Right hindlimb (tissue), 1 donor: Measurements from ENCODE around the gene DGKD.

Experiments used
- DNase-seq: peaks from one replicate; pipeline ENCODE4 v3.0.0-alpha.2; 2018

Gene DGKD

DNA sequence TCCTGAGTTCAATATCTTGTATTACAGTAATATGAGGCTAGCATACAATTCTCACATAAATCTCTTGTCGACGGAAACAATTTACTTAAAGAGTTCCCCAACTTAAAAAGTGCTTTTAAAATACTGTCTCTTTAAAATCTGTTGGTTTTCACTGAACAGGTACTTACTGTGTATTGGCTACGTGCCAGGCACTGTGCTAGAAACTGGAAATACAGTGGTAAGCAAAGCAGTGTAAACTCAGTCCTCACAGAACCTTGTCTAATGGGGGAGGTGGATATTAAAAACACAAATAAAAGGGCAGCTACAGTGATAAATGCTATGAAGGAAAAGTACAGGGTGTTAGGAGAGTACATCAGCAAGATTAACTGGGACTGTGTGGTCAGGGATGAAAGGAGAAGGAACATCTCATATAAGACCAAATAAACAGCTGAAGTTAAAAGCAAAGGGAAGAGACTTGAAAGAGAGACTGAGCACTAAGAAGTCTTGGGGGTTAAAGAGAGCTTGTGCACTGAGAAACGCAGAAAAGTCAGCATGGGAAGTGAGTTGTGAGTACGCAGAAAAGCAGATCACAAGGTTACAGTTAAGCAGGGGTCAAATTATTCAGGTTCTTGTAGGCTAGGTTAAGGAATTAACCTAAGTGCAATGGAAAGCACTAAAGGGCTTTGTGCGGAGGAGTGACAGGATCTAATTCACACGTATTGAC lies 159.8 kb downstream of the DGKD start:
- DNase-seq = no peak

DNA sequence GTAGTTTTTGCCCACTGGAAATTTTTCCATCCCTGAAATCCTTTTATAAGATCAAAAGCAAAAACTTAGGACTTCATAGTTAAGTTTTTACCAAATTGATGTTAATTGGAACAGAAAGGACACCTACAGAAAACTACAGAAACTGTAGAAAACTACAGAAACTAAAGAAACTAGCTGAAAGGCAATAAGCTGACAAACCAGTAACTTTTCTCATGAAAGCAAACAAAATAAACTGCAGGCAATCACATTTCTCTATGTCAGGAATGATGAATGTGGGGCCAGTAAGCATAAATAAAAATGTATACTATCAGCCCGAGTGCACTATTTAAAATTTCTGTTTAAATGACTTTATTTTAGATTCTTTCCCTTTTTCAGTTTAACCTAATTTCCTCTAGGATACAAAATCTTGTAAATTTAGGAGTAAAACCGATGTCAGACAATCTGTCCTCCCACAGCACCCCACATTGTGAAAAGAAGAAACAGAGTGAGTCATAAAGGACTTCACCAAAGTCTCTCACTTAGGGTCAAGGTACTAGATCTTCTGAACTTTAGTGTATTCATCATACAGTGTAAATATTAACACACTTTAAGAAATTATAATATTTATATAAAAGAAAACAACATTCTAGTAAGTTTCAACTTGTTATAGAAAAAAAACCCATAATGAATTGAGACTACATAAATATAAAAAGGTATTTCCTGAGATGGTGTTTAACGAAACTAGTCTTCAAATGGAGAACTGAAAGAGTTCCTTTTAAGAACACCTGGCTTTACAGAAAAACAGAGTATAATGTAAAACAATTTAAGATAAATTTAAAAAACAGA lies 165.7 kb downstream of the DGKD start:
- DNase-seq = no peak
